NCI-H748 (cell line): ENCODE results near the gene TBC1D22A.

Experiments used
- DNase-seq: peaks from one replicate; lab custom pipeline; 2025; ENCODE audit not compliant: unreplicated experiment; lab: John Stamatoyannopoulos, UW

TBC1D22A gene

DNA sequence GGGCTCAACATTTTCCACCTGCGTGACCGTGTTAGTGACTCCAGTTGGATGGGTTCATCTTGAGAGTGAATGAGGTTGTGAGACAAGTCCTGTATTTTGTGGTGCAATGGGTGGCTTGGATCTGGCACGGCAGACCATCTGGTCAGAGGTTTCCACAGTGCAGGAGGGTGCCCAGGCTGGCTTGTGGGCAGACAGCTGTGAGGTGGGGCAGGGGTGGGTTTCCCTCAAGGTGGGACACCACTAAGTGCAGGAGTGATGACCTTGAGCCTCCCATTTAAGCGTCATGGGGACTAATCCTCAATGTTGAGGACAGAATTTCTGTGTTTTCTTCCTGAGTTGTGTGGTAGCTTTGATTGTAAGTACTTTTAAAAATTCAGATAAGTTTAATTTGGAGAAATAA is 220.6 kb downstream of the TBC1D22A start:
- no peak for DNase-seq

DNA sequence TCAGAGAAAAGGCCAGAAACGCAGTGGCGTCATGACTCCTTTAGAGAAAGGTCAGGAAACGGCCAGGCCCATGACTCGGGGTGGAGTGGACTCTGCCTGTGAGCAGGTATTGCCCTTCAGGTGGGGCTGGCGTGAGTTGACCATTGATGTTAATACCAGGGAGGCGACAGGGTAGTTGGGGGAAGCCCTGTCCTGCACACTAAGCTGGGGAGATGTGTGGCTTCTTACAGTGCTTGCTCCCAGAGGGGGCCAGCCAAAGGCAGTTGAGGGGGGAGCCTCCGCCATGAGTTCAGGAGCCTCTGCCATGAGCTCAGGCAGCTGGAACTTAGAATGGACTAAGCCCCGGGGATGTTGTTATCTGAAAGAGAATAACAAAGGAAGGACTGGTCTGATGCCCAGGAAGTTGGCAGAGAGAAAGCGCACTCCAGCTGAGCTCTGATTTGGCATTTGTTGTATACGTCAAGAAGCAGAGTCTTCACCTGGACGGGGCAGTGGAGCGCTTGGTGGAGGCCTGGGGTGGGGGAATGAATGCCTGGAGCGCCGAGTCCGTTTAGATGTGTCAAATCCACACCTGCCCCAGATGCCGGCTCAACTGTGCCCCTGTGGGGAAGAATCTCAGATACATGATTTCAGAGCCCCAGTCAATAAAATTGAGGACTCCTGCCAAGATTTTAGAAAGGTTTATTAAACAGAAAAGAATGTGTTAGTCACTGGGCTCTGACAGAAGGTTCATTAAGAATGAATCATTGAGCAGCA is 222.5 kb downstream of the TBC1D22A start:
- DNase-seq = no peak

DNA sequence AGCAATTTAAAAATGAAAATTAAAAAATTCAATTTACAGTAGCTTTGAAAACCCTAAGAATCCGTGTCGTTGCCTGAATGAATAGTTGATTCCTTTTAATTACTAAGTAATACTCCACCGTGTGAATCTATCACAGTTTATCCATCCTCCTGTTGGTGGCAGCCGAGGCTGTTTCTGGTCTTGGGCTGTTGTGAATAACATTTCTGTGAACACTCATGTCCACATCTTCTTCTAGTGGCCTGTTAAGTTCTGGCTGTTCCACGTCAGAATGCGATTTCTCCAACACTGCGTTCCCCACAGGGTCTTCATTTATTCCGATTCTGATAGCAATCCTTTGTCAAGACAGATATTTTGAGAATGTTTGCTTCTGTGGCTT is 223.0 kb downstream of the TBC1D22A start:
- DNase-seq = no peak

DNA sequence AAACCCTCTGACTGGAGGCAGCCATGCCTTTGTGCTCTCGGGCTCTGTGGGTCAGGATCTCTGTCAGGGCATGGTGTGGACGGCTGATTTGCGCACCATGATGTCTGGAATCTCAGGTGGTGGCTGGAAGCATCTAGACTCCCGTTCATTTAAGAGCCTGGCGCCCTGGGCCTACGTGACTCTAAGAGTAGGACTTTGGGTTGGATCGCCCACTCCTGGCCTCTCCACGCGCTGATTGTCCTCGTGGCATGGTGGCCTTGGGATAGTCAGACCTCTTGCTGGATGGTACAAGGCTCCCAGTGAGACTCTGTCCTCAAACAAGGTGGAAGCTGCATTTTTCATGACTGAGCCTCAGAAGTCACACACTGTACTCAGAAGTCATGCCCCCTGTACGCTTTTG is 224.3 kb downstream of the TBC1D22A start:
- no peak for DNase-seq

DNA sequence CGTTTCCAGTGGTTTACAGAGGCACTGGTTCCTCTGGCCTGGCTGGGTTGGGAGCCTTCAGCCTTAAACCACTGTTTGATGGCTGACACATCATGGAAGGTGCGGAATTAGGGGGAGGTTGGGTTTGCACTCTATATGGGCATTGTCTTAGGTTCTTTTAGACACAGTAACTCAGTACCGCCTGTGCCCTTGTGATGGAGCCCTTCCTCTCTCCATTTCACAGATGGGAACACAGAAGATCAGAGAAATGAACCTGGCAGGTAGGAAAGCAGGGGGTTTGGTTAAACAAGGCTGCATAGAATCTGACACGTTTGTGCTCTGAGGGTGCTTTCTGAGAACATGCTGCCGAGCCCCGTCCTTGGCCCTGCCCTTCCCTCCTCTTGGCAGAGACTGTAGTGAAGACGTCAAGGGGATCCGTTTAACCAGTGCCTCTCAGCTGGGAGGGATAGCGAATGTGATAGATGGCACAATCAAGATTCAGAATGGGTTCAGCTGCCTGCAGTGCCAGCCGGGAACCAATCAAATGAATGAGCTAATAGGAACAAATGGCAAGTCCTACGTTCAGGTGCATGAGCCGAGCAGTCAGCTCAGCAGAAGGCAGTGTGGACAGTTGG is 228.6 kb downstream of the TBC1D22A start:
- no peak for DNase-seq

DNA sequence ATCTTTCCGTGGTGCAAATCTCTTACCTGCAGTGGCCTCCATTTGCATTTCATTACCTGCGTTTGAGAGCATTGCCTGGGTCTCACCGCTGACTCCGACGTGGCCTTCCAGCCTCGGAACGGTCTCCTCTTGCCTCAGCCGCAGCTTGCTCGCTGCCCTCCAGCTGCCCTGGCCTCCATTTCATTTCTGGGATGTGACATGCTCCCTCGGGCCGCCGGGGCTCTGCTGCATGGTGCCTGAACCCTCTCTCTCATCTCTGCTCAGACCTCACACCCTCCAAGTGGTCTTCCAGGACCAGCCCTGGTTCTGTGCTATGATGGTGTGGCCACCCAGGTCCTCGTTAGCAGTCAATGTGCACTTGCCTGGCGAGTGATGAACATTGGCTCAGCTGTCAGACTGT is 229.2 kb downstream of the TBC1D22A start:
- no peak for DNase-seq

DNA sequence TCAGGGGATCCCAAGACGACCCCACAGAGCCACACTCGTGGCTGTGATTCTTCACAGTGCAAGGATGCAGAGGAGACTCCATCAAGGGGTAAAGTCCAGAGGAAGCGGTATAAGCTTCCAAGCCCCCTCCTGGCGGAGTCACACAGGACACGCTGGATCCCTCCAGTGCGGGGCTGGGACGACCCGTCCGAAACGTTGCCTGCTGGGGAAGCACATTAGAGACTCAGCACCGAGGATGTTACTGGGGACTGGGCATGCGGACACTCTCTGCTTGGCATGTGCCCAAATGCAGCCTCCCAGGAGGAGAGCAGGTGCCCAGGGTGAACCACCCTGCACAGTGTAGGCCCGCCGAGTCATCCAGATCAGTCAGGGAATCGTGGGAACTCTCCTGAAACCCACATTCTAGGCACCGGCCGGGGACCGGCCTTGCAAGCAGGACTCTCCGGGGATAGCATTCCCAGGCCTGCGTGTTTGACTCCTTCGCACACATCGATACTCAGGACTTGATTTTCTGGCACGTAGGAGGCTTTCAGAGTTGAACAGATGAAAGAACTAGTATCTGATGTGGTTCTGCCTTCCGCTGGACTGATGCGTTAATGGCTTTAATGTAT is 229.8 kb downstream of the TBC1D22A start:
- DNase-seq = no peak

DNA sequence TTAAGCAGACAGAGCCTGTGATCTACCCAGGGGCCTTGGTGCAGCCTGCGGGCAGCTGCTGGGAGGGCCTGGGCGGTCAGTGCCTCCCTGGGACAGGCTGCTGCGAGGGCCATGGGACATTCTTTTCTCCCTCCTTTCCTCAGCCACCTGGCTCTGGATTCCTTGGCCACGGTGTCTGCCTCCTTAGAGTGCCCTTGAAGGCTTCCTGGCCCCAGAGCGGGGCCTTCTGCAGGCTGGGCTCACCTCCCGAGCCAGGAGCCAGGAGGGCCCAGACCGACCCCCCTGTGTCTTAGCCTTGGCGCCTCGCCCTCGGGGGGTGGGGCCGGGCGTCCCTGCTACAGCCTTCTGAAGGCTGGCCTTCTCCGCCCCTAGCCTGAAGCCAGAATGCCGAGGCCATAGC is 231.2 kb downstream of the TBC1D22A start:
- DNase-seq = no peak

DNA sequence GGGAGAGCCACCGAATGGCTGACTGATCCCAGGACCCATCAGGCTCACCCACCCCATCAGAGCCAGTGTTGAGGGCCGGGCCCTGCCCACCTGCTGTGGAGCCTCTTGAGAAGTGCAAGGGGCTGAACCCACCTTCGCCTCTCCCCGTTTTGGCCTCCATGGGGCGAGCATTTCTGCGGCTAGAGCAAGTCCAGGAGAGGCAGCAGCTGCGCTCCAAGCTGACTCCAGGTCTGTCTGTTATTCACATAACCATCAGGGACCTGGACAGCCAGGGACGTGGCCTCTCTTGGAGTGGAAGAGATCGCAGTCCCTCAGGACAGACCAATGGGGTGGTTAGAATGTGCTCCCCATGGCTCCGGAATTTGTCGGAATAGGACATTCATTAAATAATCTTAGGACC is 231.8 kb downstream of the TBC1D22A start:
- no peak for DNase-seq

DNA sequence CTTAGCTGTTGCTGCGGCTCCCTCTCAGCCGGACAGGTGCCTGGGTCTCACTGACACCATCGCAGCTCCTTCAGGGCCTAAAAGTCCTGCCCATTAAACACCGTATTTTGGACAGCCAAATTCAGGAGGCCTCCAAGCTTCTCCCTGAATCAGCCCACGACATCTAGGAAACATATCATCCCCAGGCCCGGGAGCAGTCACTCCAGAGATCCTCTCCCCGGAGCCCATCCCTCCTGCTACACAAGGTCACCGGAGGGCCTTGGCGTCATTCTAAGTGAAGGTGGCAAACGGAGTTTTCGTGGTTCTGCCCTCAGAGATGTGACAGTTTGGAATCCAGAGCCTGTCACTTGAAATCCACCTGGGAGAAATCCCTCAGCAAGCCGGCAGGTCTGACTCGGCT is 232.5 kb downstream of the TBC1D22A start:
- no peak for DNase-seq

DNA sequence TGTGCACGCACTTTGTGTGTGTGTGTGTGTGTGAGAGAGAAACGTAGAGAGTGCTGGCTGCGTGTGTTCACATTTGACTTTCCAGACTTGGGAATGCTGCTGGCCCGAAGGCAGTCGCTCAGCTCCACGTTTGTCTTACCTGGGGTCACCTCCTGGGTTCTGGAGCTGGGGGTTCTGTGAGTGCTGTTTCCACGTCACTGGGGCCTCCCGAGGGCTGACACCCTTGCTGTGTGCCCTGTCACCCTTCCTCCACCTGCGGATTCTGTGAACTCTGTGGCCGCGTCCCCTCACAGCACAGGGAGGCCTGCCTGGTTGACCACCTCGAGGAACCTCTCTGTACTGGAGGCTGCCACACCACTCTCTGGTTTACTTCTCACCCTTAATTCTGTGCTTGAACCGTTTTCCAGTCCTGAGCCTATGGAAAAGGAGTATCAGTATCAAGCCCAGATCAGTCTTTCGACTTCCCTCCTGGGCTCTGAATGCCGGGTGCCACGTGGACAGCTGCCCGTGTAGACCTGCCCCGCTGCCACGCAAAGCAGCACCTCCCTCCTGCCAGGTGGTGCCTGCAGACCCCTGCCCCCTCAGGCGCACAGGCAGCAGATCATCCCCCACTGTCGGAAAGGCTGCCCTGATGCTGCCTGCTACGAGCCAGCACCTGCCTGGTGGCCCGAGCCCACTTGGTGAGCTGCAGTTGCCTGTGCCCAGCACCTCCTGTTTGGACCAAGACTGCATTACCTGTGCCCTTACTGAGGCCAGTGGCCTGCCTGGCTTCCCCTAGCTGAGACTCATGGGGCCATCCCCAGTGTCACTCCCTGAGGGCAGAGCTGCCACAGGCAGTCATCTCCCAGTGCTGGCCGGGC is 233.3 kb downstream of the TBC1D22A start:
- DNase-seq = no peak

DNA sequence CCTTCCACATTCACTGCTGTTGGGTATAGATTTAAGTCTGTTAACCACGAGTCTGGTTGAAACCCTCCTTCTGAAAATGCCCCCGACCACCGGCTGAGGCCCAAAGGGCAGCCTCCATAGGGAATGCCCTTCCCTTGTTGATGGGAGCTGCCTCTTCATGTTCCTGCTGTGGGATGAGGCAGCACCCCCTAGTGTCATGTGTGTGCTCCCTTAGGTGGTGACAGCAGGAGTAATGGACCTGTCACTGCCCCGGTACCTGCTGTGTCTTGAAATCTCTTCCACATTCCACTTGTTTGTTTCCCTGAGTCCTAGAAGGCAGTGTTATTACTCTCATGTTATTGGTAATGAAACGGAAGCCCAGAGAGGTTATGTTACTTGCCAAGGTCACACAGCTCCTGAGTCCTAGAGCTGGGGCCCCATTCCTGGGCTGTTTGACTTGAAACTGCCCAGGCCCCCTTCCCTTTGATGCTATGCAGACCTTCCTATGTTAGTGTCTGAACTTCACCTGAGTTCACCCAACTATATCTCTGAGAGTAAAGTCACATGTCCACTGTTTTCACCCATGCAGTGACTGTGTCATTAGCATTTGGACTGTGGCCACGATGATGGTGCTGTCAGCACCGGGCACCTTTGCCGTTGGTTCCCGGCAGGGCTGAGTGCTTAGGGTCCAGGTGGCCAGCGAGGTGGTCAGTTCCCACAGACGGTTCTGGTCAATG is 234.3 kb downstream of the TBC1D22A start:
- DNase-seq = no peak

DNA sequence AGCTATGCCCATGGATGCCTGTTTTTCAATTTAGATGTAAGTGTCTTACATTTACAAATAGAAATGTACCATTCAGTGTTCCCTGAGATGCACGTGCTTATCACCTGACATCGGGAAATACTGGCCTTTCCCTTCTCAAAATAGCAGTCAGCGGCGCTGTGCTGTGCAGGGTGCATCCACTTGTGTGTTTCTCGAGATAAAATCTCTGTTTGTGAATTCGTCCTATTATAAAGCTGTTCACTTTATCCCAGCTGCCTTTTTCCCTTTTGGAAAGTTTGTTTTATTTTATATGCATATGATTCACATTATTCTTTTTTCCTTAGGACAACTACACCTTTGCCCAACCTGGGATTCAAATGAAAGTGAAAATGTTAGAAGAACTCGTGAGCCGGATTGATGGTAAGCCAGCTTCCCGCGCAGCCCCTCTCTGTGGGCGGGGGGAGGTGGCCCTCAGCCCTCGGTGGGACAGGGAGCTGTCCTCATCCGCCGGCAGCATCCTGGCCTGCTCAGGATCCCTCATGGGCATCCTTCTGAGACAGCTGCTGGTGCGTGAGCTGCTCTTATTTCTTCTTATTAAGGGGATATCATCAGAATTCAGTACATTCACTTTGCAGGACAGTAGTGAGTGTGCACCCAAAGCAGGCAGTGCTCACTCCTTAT is 235.0 kb downstream of the TBC1D22A start:
- no peak for DNase-seq

DNA sequence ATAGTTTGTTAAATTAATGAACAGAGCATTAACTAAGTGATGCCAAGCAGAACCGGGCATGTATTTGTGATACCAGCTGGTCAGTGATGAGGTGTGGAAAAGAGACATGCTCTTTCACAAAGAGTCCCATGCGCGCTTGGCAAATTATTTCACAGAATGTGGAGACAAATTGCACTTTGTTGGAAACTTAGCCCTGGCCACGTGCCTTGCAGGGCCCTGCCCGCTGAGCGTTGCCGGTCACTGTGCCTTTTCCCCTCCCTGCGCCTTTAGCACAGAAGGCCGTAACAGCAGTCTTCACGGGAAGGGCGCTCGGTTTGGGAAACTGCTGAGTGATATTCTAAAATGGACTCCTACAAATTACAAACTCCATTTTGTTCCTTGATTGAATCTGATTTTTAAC is 235.9 kb downstream of the TBC1D22A start:
- no peak for DNase-seq

DNA sequence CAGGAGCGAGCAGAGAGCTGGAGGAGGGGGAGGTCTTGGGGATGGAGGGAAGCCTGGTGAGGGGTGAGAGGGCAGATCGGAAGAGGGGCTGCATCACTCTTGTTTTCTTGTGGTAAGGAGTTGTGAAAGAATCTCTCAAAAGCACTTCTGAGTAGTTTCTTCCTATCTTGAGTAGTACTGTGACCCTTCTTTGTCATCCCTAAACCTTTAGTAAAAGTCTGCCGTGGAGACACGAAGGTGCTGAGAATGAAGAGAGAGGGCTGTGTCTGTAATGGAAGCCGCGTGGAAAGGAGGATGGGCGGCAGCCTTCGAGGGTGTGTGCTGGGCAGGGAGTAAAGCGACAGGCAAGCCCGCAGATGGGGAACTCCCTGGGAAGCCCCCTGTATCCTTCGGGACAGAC is 237.8 kb downstream of the TBC1D22A start:
- DNase-seq = no peak

DNA sequence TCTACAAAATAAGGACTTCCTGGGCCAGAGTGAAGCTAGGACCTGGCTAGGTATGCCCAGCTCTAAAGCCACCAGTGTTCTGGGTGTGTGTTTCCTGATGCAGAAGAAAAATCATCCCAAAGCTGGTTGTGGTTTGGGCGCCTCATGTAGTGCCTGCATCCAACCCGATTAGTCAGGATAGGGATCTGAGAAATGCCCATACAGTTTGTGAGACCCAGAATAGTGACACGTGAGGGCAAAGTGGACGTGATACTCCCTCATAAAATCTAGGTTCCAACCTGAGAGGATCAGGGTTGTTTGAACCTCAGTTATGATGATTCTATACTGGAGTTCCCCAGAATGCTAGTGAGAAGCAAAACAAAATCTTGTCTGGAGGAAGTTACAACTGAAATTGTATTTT is 238.4 kb downstream of the TBC1D22A start:
- DNase-seq = no peak

DNA sequence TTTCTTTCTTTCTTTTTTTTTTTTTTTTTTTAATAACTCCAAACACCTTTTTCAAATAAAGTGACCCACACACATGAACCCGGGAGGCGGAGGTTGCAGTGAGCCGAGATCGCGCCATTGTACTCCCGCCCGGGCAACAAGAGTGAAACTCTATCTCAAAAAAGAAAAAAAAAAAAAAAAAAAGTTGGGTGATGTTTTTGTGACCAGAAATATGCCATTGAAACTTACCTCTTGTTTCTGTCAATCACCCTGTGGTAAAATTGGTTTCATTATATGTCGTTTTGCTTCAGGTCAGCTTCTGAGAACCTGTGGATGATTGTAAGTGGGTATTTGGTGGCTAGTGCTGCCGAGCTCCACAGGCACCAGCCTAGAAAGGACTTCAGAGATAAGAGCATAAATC is 238.8 kb downstream of the TBC1D22A start:
- no peak for DNase-seq

DNA sequence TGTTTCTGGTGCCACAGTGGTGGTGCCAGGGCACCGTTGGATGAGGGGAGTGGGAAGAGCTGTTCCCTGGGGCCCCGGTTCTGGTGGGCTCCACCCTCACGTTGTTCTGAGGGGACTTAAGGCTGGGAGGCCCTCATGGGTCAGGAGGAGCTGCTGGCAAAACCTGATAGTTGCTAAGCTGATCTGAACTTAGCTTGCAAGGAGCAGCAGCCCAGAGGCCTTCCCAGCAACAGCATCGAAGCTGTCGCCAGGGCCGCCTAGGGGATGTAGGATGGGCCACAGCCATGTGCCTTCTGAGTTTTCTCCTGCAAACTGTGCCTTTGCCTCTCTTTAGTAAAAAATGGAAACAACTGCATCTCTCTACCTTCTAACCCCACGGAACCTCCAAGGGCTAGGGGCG is 240.2 kb downstream of the TBC1D22A start:
- no peak for DNase-seq

DNA sequence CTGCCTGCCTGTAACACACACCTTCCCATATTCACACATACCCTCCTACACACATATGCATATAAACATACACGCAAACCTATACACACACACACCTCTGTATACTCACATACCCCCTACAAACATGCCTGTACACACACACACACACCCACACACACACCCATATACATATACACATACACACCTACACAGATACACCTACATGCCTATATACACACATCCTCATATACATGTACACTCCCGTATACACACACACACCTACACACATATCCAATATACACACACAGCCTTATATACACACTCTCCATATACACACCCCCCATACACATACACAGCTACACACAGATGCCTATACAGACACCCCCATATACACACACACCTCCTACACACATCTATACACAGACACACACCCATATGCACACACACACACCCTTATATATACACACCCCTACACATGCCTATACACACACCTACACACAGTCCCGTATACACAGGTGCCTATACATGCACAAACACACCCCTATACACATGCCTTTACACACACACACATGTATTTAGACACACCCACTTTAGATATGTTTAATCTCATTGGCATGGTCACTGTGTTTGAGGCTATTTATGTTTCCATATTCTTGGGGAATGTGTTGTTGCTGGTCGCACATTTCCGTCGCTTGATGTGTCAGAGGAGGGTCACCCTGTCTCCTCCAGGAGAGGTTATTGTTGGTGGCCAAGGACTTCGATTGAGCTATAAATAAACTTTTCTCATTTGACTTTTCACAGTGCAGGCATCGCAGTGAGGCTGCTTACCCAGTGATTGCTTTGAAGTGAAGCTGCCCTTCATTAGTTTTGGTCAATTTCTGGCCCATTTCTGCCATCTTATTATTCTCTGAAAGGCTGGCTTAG is 243.3 kb downstream of the TBC1D22A start:
- DNase-seq = no peak
